ENCODE data around the gene LMF1.

DNA sequence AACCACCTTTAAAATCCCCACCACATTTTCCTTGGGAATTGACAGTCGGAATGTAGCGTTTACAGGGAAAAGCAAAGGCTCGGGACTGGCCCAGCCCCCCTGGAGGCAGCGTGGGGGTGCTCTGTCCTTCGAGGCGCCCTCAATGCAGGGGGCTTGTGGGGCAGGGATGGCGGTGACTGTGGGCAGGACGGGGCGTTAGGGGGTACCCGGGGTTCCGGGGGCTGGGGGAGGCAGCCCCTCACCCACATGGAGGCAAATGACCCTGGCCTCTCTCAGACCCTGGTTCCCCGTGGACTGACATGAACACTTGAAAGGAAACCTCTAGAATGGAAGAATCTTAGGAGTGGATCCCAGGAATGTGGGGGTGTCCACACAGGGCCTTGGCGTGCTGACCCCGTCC, 91.9 kb downstream of the LMF1 start:
- TF ChIP-seq, protein P1, sequence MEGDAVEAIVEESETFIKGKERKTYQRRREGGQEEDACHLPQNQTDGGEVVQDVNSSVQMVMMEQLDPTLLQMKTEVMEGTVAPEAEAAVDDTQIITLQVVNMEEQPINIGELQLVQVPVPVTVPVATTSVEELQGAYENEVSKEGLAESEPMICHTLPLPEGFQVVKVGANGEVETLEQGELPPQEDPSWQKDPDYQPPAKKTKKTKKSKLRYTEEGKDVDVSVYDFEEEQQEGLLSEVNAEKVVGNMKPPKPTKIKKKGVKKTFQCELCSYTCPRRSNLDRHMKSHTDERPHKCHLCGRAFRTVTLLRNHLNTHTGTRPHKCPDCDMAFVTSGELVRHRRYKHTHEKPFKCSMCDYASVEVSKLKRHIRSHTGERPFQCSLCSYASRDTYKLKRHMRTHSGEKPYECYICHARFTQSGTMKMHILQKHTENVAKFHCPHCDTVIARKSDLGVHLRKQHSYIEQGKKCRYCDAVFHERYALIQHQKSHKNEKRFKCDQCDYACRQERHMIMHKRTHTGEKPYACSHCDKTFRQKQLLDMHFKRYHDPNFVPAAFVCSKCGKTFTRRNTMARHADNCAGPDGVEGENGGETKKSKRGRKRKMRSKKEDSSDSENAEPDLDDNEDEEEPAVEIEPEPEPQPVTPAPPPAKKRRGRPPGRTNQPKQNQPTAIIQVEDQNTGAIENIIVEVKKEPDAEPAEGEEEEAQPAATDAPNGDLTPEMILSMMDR (IDR thresholded peaks at IDR 0.05; ENCODE audit: control extremely low read depth in 1 of 3, insufficient read depth in 1 of 3, low read depth in 1 of 3, low read length in 3 of 3): no peak
- TF ChIP-seq PHF8 (conservative IDR thresholded peaks at IDR 0.05; ENCODE audit: low read depth, low read length): no peak
- TF ChIP-seq SUZ12 (IDR thresholded peaks at IDR 0.05; ENCODE audit: low read length): no peak

All from H1 (cell line).